OCI-LY7 (cell line): ENCODE measurements around the gene BEX5. TPM values are rescaled to one million over a fixed set of nuclear protein-coding genes. Genes with fewer than 3 reads are reported as not detected.
"Not testable (repeated sequence)": the region's sequence is repeated elsewhere in the genome, so short reads cannot be mapped to it uniquely, and the experiment has no call there.

ENCODE experiments used
- BruUV-seq: library from RNA; stranded (reverse); fragments of 400-500 nt; replicated peaks from 2 replicates; lab custom pipeline; 2021; lab: Mats Ljungman, UMichigan
- CTCF ChIA-PET: fragments of 300-600 bp; sonication (Branson Sonifier 250); formaldehyde crosslinking; loops from one replicate; lab custom pipeline; 2022; ENCODE audit warnings: antibody characterized with exemption; ENCODE audit not compliant: unreplicated experiment; lab: Charles Lee
- POLR2A ChIA-PET: fragments of 300-600 bp; sonication (Branson Sonifier 250); formaldehyde crosslinking; loops from one replicate; lab custom pipeline; 2022; ENCODE audit warnings: antibody characterized with exemption; lab: Charles Lee
- DNase-seq: peaks from one replicate; pipeline ENCODE4 v3.0.0-alpha.2; 2015; ENCODE audit warnings: low spot score
- H2AFZ ChIP-seq: fragments of 200-600 bp; sonication (generic), shearing (Covaris generic); 2 replicates; pipeline ENCODE4 v1.6.1; 2014; ENCODE audit warnings: mild to moderate bottlenecking, antibody characterized with exemption, low read length, moderate library complexity
- H3K27ac ChIP-seq: fragments of 200-600 bp; sonication (generic); 2 replicates; pipeline ENCODE4 v1.5.1; 2014; ENCODE audit warnings: mixed run types, low read depth, mild to moderate bottlenecking, moderate library complexity, low read length, inconsistent platforms; ENCODE audit not compliant: poor library complexity, severe bottlenecking
- H3K36me3 ChIP-seq: fragments of 200-600 bp; sonication (generic); 2 replicates; pipeline ENCODE4 v1.6.1; 2014; ENCODE audit warnings: mild to moderate bottlenecking, antibody characterized with exemption, low read length, moderate library complexity, mixed read lengths; ENCODE audit not compliant: insufficient read depth
- H3K4me1 ChIP-seq: fragments of 200-600 bp; sonication (generic); 2 replicates; pipeline ENCODE4 v1.5.1; 2014; ENCODE audit warnings: mild to moderate bottlenecking, low read length; ENCODE audit not compliant: insufficient read depth, poor library complexity, severe bottlenecking
- H3K4me2 ChIP-seq: fragments of 200-600 bp; sonication (generic); 2 replicates; pipeline ENCODE4 v1.6.1; 2014; ENCODE audit warnings: mild to moderate bottlenecking, low read length
- H3K4me3 ChIP-seq: fragments of 200-600 bp; sonication (generic); 2 replicates; pipeline ENCODE4 v1.5.1; 2014; ENCODE audit warnings: mild to moderate bottlenecking, low read depth, low read length; ENCODE audit not compliant: poor library complexity, severe bottlenecking
- H3K79me2 ChIP-seq: fragments of 200-600 bp; sonication (generic); 2 replicates; pipeline ENCODE4 v1.6.1; 2016; ENCODE audit warnings: low read depth, mild to moderate bottlenecking, low read length, moderate library complexity, mixed read lengths; ENCODE audit not compliant: insufficient read depth
- H3K9me2 ChIP-seq: fragments of 200-600 bp; sonication (generic); 2 replicates; pipeline ENCODE4 v1.6.1; 2016; ENCODE audit warnings: mild to moderate bottlenecking, low read length, mixed read lengths; ENCODE audit not compliant: insufficient read depth
- H3K9me3 ChIP-seq: fragments of 200-600 bp; sonication (generic); 2 replicates; pipeline ENCODE4 v1.6.1; 2014; ENCODE audit warnings: mild to moderate bottlenecking, mixed run types, low read length, mixed read lengths
- H4K20me1 ChIP-seq: fragments of 200-600 bp; sonication (generic); 2 replicates; pipeline ENCODE4 v1.6.1; 2014; ENCODE audit warnings: mild to moderate bottlenecking, antibody characterized with exemption, low read length, moderate library complexity, mixed read lengths; ENCODE audit not compliant: insufficient read depth
- EZH2phosphoT487 ChIP-seq: fragments of 200-600 bp; sonication (generic); IDR thresholded peaks from 2 replicates; pipeline ENCODE4 v1.6.1; 2018; ENCODE audit warnings: low read depth, borderline replicate concordance, mild to moderate bottlenecking, mixed run types, antibody characterized with exemption, low read length, moderate library complexity, mixed read lengths
- intact Hi-C: fragments of 100-400 bp; cut with micrococcal nuclease; formaldehyde crosslinking; loops from one replicate; pipeline ENCODE4 v1.10.0; 2022; ENCODE audit not compliant: unreplicated experiment
- total RNA-seq, 2 experiments: library from RNA; depleted of rRNA in 1 of 2; stranded (reverse); fragments of >200 nt in 1 of 2; shearing (Covaris generic) in 1 of 2; gene quantifications; 2 replicates each; pipeline ENCODE4 v1.2.3, GENCODE V29; 2014 to 2022
- TF ChIP-seq, protein P1 (sequence below): fragments of 200-600 bp; sonication (generic); conservative IDR thresholded peaks from 2 replicates; pipeline ENCODE4 v1.5.1; 2014; ENCODE audit warnings: mild to moderate bottlenecking, antibody characterized with exemption, low read length, moderate library complexity, mixed read lengths

Gene BEX5
- total RNA-seq, 2 experiments from 2014 or later, result not detected

DNA sequence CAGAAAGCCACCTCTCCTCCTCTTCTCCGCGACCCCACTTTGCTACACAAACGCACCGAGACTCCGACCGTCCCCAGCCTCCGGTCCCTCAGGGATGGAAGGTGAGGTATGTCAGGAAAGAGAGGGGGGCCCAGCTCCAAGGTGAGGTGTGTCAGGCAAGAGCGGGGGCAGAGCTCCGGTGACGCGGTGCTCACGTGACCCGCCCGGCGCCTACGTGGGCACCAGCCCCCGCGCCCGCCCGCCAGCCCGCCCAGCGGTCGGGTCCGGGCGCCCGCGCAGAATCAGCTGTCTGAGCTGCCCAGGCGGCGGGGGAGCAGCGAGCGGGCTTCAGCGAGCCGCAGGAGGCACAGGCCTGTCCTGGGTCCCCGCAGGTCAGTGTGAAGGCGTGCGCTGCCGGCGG is 30.3 kb downstream of the BEX5 start, which contains the start of gene TCEAL2:
Gene TCEAL2 (plus strand): TSS at position 244 of the 400 bp plus-strand sequence. CDS start 1,152 bp downstream, outside the sequence.
- DNase-seq, H3K79me2 ChIP-seq, H3K9me2 ChIP-seq, H3K4me3 ChIP-seq, H2AFZ ChIP-seq, H3K27ac ChIP-seq, H3K4me1 ChIP-seq, POLR2A ChIA-PET, H3K4me2 ChIP-seq, H3K9me3 ChIP-seq, H4K20me1 ChIP-seq, BruUV-seq, intact Hi-C loops, CTCF ChIA-PET, H3K36me3 ChIP-seq: not testable (repeated sequence)

DNA sequence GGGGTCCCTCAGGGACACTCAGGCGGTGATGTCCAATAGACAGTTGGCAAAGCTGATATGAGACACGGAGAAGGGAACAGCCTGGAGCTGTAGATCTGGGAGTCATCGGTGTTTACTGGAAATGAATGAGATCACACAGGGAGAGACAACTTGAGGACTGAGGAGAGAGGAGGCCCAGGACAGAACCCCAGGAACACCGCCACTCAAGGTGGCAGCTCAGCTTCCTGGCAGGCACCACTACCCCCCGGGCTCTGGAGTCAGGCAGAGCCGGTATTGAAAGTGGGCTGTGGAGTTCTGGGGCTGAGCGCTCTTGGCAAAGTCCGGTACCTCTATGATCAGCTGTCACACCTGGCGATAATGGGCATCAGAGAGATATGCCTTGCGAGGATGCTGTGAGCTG is 30.8 kb downstream of the BEX5 start:
- intact Hi-C loops, H3K9me2 ChIP-seq, BruUV-seq, DNase-seq, POLR2A ChIA-PET, CTCF ChIA-PET, H3K4me1 ChIP-seq, H3K4me2 ChIP-seq, H4K20me1 ChIP-seq, H3K9me3 ChIP-seq, H3K4me3 ChIP-seq, H3K36me3 ChIP-seq, H2AFZ ChIP-seq, H3K79me2 ChIP-seq, H3K27ac ChIP-seq: not testable (repeated sequence)

DNA sequence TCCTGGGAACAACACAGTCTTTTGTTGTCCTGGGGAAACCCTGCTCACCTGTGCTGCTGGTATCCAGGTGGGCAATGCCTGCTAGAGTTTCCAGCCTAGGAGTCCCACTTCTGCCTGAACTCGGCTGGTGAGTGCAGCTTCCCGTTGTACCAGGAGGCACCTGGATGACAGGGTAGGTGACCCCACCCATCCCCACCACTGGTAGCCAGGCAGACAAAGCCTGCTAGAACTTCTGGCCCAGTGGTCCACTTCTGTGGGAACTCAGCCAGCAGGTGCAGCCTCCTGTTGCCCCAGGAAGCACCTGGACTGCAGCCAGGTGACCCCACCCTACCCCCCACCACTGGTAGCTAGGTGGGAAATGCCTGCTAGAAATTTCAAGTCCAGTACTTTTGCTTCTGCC is 40.0 kb downstream of the BEX5 start:
- Histone ChIP-seq H4K20me1 (no peaks in the 10 kb centered on the region), H3K36me3 (no peaks in the 10 kb centered on the region), H3K9me2 (no peaks in the 10 kb centered on the region), H3K4me2 (no peak overlapping the region), H2AFZ (no peak overlapping the region), H3K9me3 (no peaks in the 10 kb centered on the region), H3K4me1 (no peaks in the 10 kb centered on the region), H3K79me2 (no peaks in the 10 kb centered on the region), H3K27ac (no peak overlapping the region), H3K4me3 (no peak overlapping the region)
- TF ChIP-seq EZH2phosphoT487, result no peak
- TF ChIP-seq, protein P1, sequence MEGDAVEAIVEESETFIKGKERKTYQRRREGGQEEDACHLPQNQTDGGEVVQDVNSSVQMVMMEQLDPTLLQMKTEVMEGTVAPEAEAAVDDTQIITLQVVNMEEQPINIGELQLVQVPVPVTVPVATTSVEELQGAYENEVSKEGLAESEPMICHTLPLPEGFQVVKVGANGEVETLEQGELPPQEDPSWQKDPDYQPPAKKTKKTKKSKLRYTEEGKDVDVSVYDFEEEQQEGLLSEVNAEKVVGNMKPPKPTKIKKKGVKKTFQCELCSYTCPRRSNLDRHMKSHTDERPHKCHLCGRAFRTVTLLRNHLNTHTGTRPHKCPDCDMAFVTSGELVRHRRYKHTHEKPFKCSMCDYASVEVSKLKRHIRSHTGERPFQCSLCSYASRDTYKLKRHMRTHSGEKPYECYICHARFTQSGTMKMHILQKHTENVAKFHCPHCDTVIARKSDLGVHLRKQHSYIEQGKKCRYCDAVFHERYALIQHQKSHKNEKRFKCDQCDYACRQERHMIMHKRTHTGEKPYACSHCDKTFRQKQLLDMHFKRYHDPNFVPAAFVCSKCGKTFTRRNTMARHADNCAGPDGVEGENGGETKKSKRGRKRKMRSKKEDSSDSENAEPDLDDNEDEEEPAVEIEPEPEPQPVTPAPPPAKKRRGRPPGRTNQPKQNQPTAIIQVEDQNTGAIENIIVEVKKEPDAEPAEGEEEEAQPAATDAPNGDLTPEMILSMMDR, result no peak
- ChIA-PET CTCF (no interaction called here), POLR2A (no interaction called here)
- intact Hi-C loops, result no loop called here
- BruUV-seq, result no TSS peak
- DNase-seq, result no peak

DNA sequence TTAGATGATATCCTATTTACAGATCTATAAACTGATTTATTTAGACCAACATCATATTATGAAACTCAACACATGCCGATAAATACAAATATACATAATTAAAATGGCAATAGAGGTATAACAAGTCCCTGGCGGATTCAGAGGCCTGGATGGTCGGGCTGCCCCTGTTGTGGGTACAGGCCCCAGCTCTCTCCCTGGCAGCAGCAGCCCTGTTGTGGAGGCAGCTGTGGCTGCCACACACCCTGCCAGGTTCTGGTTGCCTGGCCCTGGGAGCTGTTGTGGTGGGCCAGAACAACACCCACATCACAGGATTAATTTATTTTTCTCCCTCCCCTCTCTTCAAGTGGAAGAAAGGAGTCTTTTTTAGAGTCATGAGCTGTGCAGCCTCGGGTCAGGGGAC is 42.4 kb downstream of the BEX5 start:
- no TSS peak for BruUV-seq
- POLR2A ChIA-PET, result no interaction called here

More for the DNA sequence above, 42.4 kb downstream of the BEX5 start:
- intact Hi-C loops, result no loop called here
- Histone ChIP-seq H2AFZ (no peak overlapping the region), H3K4me1 (no peaks in the 10 kb centered on the region), H3K4me3 (no peak overlapping the region), H4K20me1 (no peaks in the 10 kb centered on the region), H3K36me3 (no peaks in the 10 kb centered on the region), H3K9me2 (no peaks in the 10 kb centered on the region), H3K4me2 (no peak overlapping the region), H3K9me3 (no peaks in the 10 kb centered on the region), H3K79me2 (no peaks in the 10 kb centered on the region), H3K27ac (no peak overlapping the region)
- CTCF ChIA-PET, result no interaction called here
- no peak for TF ChIP-seq EZH2phosphoT487
- TF ChIP-seq, protein P1, result no peak
- DNase-seq, result no peak
